HEK293 (cell line): ENCODE measurements around the gene GMDS.

Experiments
- CTCF ChIA-PET: fragments of 350-600 bp; formaldehyde crosslinking; extraction: SDS; loops from one replicate; lab custom pipeline; 2021; ENCODE audit warnings: antibody characterized with exemption; lab: Yijun Ruan, JAX
- POLR2A ChIA-PET: fragments of 300-600 bp; formaldehyde crosslinking; extraction: SDS; loops from one replicate; lab custom pipeline; 2020; ENCODE audit warnings: antibody characterized with exemption, inconsistent platforms; lab: Yijun Ruan, JAX
- H3K27ac ChIP-seq: fragments of 200-500 bp; sonication (Bioruptor generic); 2 replicates; pipeline ENCODE4 v1.5.1; 2014; ENCODE audit warnings: low read depth, low read length, control low read depth, inconsistent platforms; ENCODE audit errors: extremely low read depth
- H3K36me3 ChIP-seq, 2 experiments: fragments of 200-500 bp in 1 of 2; sonication (Bioruptor generic) in 1 of 2; 1 replicate in 1 of 2; 2 replicates in 1 of 2; pipeline ENCODE4 v1.5.1; 2014 to 2017; ENCODE audit warnings: inconsistent platforms in 2 of 2, low read length in 2 of 2; ENCODE audit not compliant: control insufficient read depth in 2 of 2, insufficient read depth in 1 of 2
- H3K4me1 ChIP-seq: fragments of 200-500 bp; sonication (Bioruptor generic); 2 replicates; pipeline ENCODE4 v1.5.1; 2014; ENCODE audit warnings: mild to moderate bottlenecking, low read length, inconsistent platforms; ENCODE audit not compliant: control insufficient read depth, insufficient read depth
- H3K4me3 ChIP-seq: 2 replicates; pipeline ENCODE4 v1.5.1; 2011; ENCODE audit warnings: low read depth, mild to moderate bottlenecking, control low read depth, low read length, moderate library complexity
- H3K9me3 ChIP-seq: fragments of 200-500 bp; sonication (Bioruptor generic); 2 replicates; pipeline ENCODE4 v1.5.1; 2014; ENCODE audit warnings: low read depth, low read length, inconsistent platforms; ENCODE audit not compliant: control insufficient read depth, insufficient read depth
- CTCF ChIP-seq: fragments of 450-650 bp; formaldehyde crosslinking; IDR thresholded peaks from 2 replicates; pipeline ENCODE4 v1.5.1; 2016; ENCODE audit warnings: missing biosample characterization, missing genetic modification characterization
- EGR2 ChIP-seq: fragments of 450-650 bp; formaldehyde crosslinking; IDR thresholded peaks from 2 replicates; pipeline ENCODE4 v1.5.1; 2016; ENCODE audit warnings: low read depth, missing biosample characterization, missing genetic modification characterization
- FEZF1 ChIP-seq: fragments of 450-650 bp; formaldehyde crosslinking; IDR thresholded peaks from 2 replicates; pipeline ENCODE4 v1.5.1; 2016; ENCODE audit warnings: missing biosample characterization, missing genetic modification characterization
- HOXD13 ChIP-seq: sonication (generic); formaldehyde crosslinking; IDR thresholded peaks from 2 replicates; pipeline ENCODE4 v1.8.0; 2022; ENCODE audit warnings: missing genetic modification reagents, borderline replicate concordance
- KLF10 ChIP-seq: fragments of 450-650 bp; IDR thresholded peaks from 2 replicates; pipeline ENCODE4 v1.5.1; 2018; ENCODE audit warnings: missing biosample characterization, mild to moderate bottlenecking, missing genetic modification characterization
- SCRT2 ChIP-seq: fragments of 450-650 bp; formaldehyde crosslinking; IDR thresholded peaks from 2 replicates; pipeline ENCODE4 v1.5.1; 2016; ENCODE audit warnings: missing biosample characterization, missing genetic modification characterization
- SETDB1 ChIP-seq: IDR thresholded peaks from one replicate; pipeline ENCODE4 v1.6.1; 2017; ENCODE audit warnings: mild to moderate bottlenecking, low read length, moderate library complexity, mixed read lengths; ENCODE audit not compliant: insufficient read length
- YY1 ChIP-seq: fragments of 450-650 bp; formaldehyde crosslinking; IDR thresholded peaks from 2 replicates; pipeline ENCODE4 v1.5.1; 2018; ENCODE audit warnings: missing biosample characterization, missing genetic modification characterization
- ZBTB17 ChIP-seq: fragments of 450-650 bp; formaldehyde crosslinking; IDR thresholded peaks from 2 replicates; pipeline ENCODE4 v1.5.1; 2016; ENCODE audit warnings: missing biosample characterization, missing genetic modification characterization
- ZFP41 ChIP-seq: fragments of 450-650 bp; formaldehyde crosslinking; IDR thresholded peaks from 2 replicates; pipeline ENCODE4 v1.5.1; 2016; ENCODE audit warnings: missing biosample characterization, missing genetic modification characterization, borderline replicate concordance
- ZIC2 ChIP-seq: fragments of 450-650 bp; formaldehyde crosslinking; IDR thresholded peaks from 2 replicates; pipeline ENCODE4 v1.5.1; 2016; ENCODE audit warnings: missing biosample characterization, missing genetic modification characterization
- ZNF132 ChIP-seq: fragments of 450-650 bp; formaldehyde crosslinking; IDR thresholded peaks from 2 replicates; pipeline ENCODE4 v1.5.1; 2017; ENCODE audit warnings: missing biosample characterization, missing genetic modification characterization, borderline replicate concordance
- ZNF140 ChIP-seq: fragments of 450-650 bp; formaldehyde crosslinking; IDR thresholded peaks from 2 replicates; pipeline ENCODE4 v1.5.1; 2016; ENCODE audit warnings: missing biosample characterization, missing genetic modification characterization
- ZNF148 ChIP-seq: fragments of 450-650 bp; formaldehyde crosslinking; IDR thresholded peaks from 2 replicates; pipeline ENCODE4 v1.5.0; 2017; ENCODE audit warnings: missing biosample characterization, missing genetic modification characterization, borderline replicate concordance
- ZNF16 ChIP-seq: fragments of 450-650 bp; formaldehyde crosslinking; IDR thresholded peaks from 2 replicates; pipeline ENCODE4 v1.5.1; 2016; ENCODE audit warnings: low read depth, missing biosample characterization, missing genetic modification characterization
- ZNF174 ChIP-seq: fragments of 450-650 bp; formaldehyde crosslinking; IDR thresholded peaks from 2 replicates; pipeline ENCODE4 v1.5.0; 2017; ENCODE audit warnings: missing biosample characterization, mild to moderate bottlenecking, missing genetic modification characterization
- ZNF2 ChIP-seq: fragments of 450-650 bp; formaldehyde crosslinking; IDR thresholded peaks from 2 replicates; pipeline ENCODE4 v1.5.1; 2016; ENCODE audit warnings: missing biosample characterization, missing genetic modification characterization
- ZNF26 ChIP-seq: fragments of 450-650 bp; formaldehyde crosslinking; IDR thresholded peaks from 2 replicates; pipeline ENCODE4 v1.5.1; 2016; ENCODE audit warnings: missing biosample characterization, missing genetic modification characterization
- ZNF274 ChIP-seq, 2 experiments: fragments of 200-500 bp in 1 of 2; fragments of 450-650 bp in 1 of 2; sonication (Bioruptor generic) in 1 of 2; formaldehyde crosslinking in 1 of 2; IDR thresholded peaks; 2 replicates each; pipeline versions ENCODE4 v1.5.1 to v1.6.1; 2014 to 2016; ENCODE audit warnings: borderline replicate concordance in 1 of 2, inconsistent platforms in 1 of 2, low read length in 1 of 2, missing biosample characterization in 1 of 2, missing genetic modification characterization in 1 of 2
- ZNF335 ChIP-seq: fragments of 450-650 bp; formaldehyde crosslinking; conservative IDR thresholded peaks from 2 replicates; pipeline ENCODE4 v1.5.1; 2016; ENCODE audit warnings: missing biosample characterization, missing genetic modification characterization
- ZNF366 ChIP-seq: fragments of 450-650 bp; formaldehyde crosslinking; conservative IDR thresholded peaks from 2 replicates; pipeline ENCODE4 v1.5.1; 2016; ENCODE audit warnings: missing biosample characterization, missing genetic modification characterization
- ZNF37A ChIP-seq: fragments of 450-650 bp; IDR thresholded peaks from 2 replicates; pipeline ENCODE4 v1.5.1; 2018; ENCODE audit warnings: missing biosample characterization, missing genetic modification characterization
- ZNF394 ChIP-seq: fragments of 450-650 bp; formaldehyde crosslinking; IDR thresholded peaks from 2 replicates; pipeline ENCODE4 v1.5.1; 2016; ENCODE audit warnings: missing biosample characterization, missing genetic modification characterization, mild to moderate bottlenecking, moderate library complexity, borderline replicate concordance
- ZNF549 ChIP-seq: fragments of 450-650 bp; IDR thresholded peaks from 2 replicates; pipeline ENCODE4 v1.5.1; 2018; ENCODE audit warnings: missing biosample characterization, missing genetic modification characterization, mild to moderate bottlenecking, inconsistent platforms, moderate library complexity
- ZNF561 ChIP-seq: fragments of 450-650 bp; IDR thresholded peaks from 2 replicates; pipeline ENCODE4 v1.5.1; 2018; ENCODE audit warnings: missing biosample characterization, missing genetic modification characterization, borderline replicate concordance
- ZNF624 ChIP-seq: fragments of 450-650 bp; formaldehyde crosslinking; IDR thresholded peaks from 2 replicates; pipeline ENCODE4 v1.5.1; 2017; ENCODE audit warnings: missing biosample characterization, missing genetic modification characterization
- ZNF626 ChIP-seq: fragments of 450-650 bp; sonication (Bioruptor Pico); formaldehyde crosslinking; IDR thresholded peaks from 2 replicates; pipeline ENCODE4 v1.5.1; 2018; ENCODE audit warnings: missing biosample characterization, missing genetic modification characterization, inconsistent platforms
- ZNF639 ChIP-seq: fragments of 450-650 bp; formaldehyde crosslinking; IDR thresholded peaks from 2 replicates; pipeline ENCODE4 v1.5.1; 2016; ENCODE audit warnings: missing biosample characterization, missing genetic modification characterization
- ZNF658 ChIP-seq: fragments of 450-650 bp; formaldehyde crosslinking; IDR thresholded peaks from 2 replicates; pipeline ENCODE4; 2016; ENCODE audit warnings: missing biosample characterization, missing genetic modification characterization
- TF ChIP-seq, protein P1 (sequence below): fragments of 450-650 bp; formaldehyde crosslinking; IDR thresholded peaks from 2 replicates; pipeline ENCODE4 v1.5.1; 2016; ENCODE audit warnings: missing biosample characterization, missing genetic modification characterization

Gene GMDS

GRCh38 chr6:1641343-1641885 lies 604.0 kb downstream of the GMDS start:
- ChIA-PET POLR2A (no interaction called here), CTCF (interaction anchor here (0.5 to 1.0 kb wide), 2 partner anchors 14 to 808 kb away, joined by 3 to 8 read pairs; no protein-coding TSS in a partner anchor)
- TF ChIP-seq ZNF624 (tag by site-specific recombination) (no peak), ZNF174 (no peak), ZNF639 (tag by site-specific recombination) (no peak), ZIC2 (peak; percentile 31; the same call in 1 of the 2 replicates), ZNF16 (tag by site-specific recombination) (no peak), ZNF37A (no peak), ZNF26 (tag by site-specific recombination) (no peak), ZNF626 (tag by site-specific recombination) (no peak), ZNF148 (tag by site-specific recombination) (no peak), EGR2 (tag by site-specific recombination) (no peak), ZNF132 (no peak), YY1 (tag by site-specific recombination) (no peak), ZNF561 (no peak), FEZF1 (0 out of 2 replicates have a peak, but pooled peaks have one; percentile 13), ZNF2 (tag by site-specific recombination) (no peak), ZNF394 (tag by site-specific recombination) (no peak), KLF10 (tag by site-specific recombination) (no peak), SETDB1 (no peak), ZNF274 (IDR thresholded peaks at IDR 0.05; ENCODE audit: low read length) (no peak), ZNF274 (tag by site-specific recombination; IDR thresholded peaks at IDR 0.05; ENCODE audit: borderline replicate concordance) (no peak), ZBTB17 (tag by site-specific recombination) (0 out of 2 replicates have a peak, but pooled peaks have one; percentile 27), ZNF335 (0 out of 2 replicates have a peak, but pooled peaks have one; percentile 16), SCRT2 (no peak), ZNF140 (tag by site-specific recombination) (no peak), ZFP41 (tag by site-specific recombination) (no peak), HOXD13 (CRISPR knock-in tag) (no peak), ZNF549 (tag by site-specific recombination) (no peak), ZNF658 (no peak), CTCF (tag by site-specific recombination) (no peak), ZNF366 (no peak)
- TF ChIP-seq, protein P1, sequence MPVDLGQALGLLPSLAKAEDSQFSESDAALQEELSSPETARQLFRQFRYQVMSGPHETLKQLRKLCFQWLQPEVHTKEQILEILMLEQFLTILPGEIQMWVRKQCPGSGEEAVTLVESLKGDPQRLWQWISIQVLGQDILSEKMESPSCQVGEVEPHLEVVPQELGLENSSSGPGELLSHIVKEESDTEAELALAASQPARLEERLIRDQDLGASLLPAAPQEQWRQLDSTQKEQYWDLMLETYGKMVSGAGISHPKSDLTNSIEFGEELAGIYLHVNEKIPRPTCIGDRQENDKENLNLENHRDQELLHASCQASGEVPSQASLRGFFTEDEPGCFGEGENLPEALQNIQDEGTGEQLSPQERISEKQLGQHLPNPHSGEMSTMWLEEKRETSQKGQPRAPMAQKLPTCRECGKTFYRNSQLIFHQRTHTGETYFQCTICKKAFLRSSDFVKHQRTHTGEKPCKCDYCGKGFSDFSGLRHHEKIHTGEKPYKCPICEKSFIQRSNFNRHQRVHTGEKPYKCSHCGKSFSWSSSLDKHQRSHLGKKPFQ (tag by site-specific recombination), result no peak

More at GRCh38 chr6:1641343-1641885, 604.0 kb downstream of the GMDS start:
- peaks cover 4% of the 10 kb centered on the region; the same call in 1 of the 2 replicates for H3K4me1 ChIP-seq
- no peaks in the 10 kb centered on the region for H3K36me3 ChIP-seq
- H3K9me3 ChIP-seq, result no peaks in the 10 kb centered on the region
- no peak overlapping the region for H3K27ac ChIP-seq
- H3K4me3 ChIP-seq, result no peak overlapping the region
